Astrocyte (in vitro differentiated cells and primary cell): ENCODE results near the gene FUCA1. TPM values are rescaled to one million over a fixed set of nuclear protein-coding genes. Genes with fewer than 3 reads are reported as not detected.

Experiments used
- DNase-seq: peaks from one replicate; pipeline ENCODE4 v3.0.0-alpha.2; 2010; ENCODE audit warnings: low read depth
- FAIRE-seq: peaks from 2 replicates; lab custom pipeline; 2011; peaks lifted over from hg19 to GRCh38; lab: Jason Lieb, UNC
- H2AFZ ChIP-seq: 2 replicates; pipeline ENCODE4 v1.6.0; 2012; ENCODE audit warnings: low read depth, low read length, inconsistent platforms
- H3K27ac ChIP-seq: 2 replicates; pipeline ENCODE4 v1.5.1; 2011; ENCODE audit warnings: low read depth, low read length, inconsistent platforms
- H3K27me3 ChIP-seq: 2 replicates; pipeline ENCODE4 v1.6.0; 2011; ENCODE audit warnings: low read length, inconsistent platforms; ENCODE audit not compliant: insufficient read depth
- H3K36me3 ChIP-seq: 2 replicates; pipeline ENCODE4 v1.5.1; 2011; ENCODE audit warnings: low read length, inconsistent platforms; ENCODE audit not compliant: insufficient read depth
- H3K4me1 ChIP-seq: 2 replicates; pipeline ENCODE4 v1.5.1; 2011; ENCODE audit warnings: low read length, inconsistent platforms; ENCODE audit not compliant: insufficient read depth
- H3K4me2 ChIP-seq: 2 replicates; pipeline ENCODE4 v1.6.0; 2012; ENCODE audit warnings: low read length, inconsistent platforms
- H3K4me3 ChIP-seq: 2 replicates; pipeline ENCODE4 v1.5.1; 2011; ENCODE audit warnings: low read depth, mild to moderate bottlenecking, low read length, inconsistent platforms; ENCODE audit not compliant: insufficient read depth
- H3K79me2 ChIP-seq: 2 replicates; pipeline ENCODE4 v1.6.0; 2012; ENCODE audit warnings: mild to moderate bottlenecking, low read length, inconsistent platforms; ENCODE audit not compliant: insufficient read depth
- H3K9ac ChIP-seq: 2 replicates; pipeline ENCODE4 v1.6.0; 2012; ENCODE audit warnings: mild to moderate bottlenecking, low read length, inconsistent platforms
- H3K9me3 ChIP-seq: 2 replicates; pipeline ENCODE4 v1.5.1; 2012; ENCODE audit warnings: low read depth, mild to moderate bottlenecking, low read length, inconsistent platforms; ENCODE audit not compliant: insufficient read depth
- H4K20me1 ChIP-seq: 2 replicates; pipeline ENCODE4 v1.6.0; 2012; ENCODE audit warnings: low read length, inconsistent platforms; ENCODE audit not compliant: insufficient read depth
- H3K27ac Mint-ChIP-seq: one replicate; pipeline ENCODE4 v1.8.0; 2021; ENCODE audit warnings: mild to moderate bottlenecking, mixed read lengths; ENCODE audit not compliant: unreplicated experiment
- H3K27me3 Mint-ChIP-seq: one replicate; pipeline ENCODE4 v1.8.0; 2021; ENCODE audit warnings: low read depth, mixed read lengths; ENCODE audit not compliant: unreplicated experiment
- H3K36me3 Mint-ChIP-seq: one replicate; pipeline ENCODE4 v1.8.0; 2021; ENCODE audit warnings: low read depth, mixed read lengths; ENCODE audit not compliant: unreplicated experiment
- H3K4me1 Mint-ChIP-seq: one replicate; pipeline ENCODE4 v1.8.0; 2021; ENCODE audit warnings: low read depth, mixed read lengths; ENCODE audit not compliant: unreplicated experiment
- H3K4me3 Mint-ChIP-seq: one replicate; pipeline ENCODE4 v1.8.0; 2021; ENCODE audit warnings: mild to moderate bottlenecking, moderate library complexity, mixed read lengths; ENCODE audit not compliant: unreplicated experiment
- H3K9me3 Mint-ChIP-seq: one replicate; pipeline ENCODE4 v1.8.0; 2021; ENCODE audit warnings: mild to moderate bottlenecking, mixed read lengths; ENCODE audit not compliant: unreplicated experiment
- EZH2 ChIP-seq: IDR thresholded peaks from 2 replicates; pipeline ENCODE4 v1.6.1; 2012; ENCODE audit warnings: mild to moderate bottlenecking, low read length, inconsistent platforms; ENCODE audit not compliant: insufficient read depth
- total RNA-seq: library from RNA; stranded (reverse); gene quantifications from 2 replicates; pipeline ENCODE4 v1.2.1, GENCODE V29; 2021
- TF ChIP-seq, protein P1 (sequence below): IDR thresholded peaks from 2 replicates; pipeline ENCODE4 v1.5.1; 2011; ENCODE audit warnings: low read depth, mild to moderate bottlenecking, inconsistent platforms, low read length, moderate library complexity; ENCODE audit not compliant: insufficient read depth

Gene FUCA1
- total RNA-seq, 1 donor from 2014 or later: 10.4 TPM

- DNase-seq (no peak), FAIRE-seq (no peak)
- H3K36me3 ChIP-seq: no peaks in the 10 kb centered on the region
- peaks cover 30% of the 10 kb centered on the region for H3K27me3 Mint-ChIP-seq
- no peak overlapping the region for H3K9ac ChIP-seq
- no peak overlapping the region for H3K4me2 ChIP-seq
- H3K79me2 ChIP-seq: no peaks in the 10 kb centered on the region
- H3K4me1 ChIP-seq: no peaks in the 10 kb centered on the region
- no peaks in the 10 kb centered on the region for H4K20me1 ChIP-seq
- H3K27me3 ChIP-seq: peaks cover 10% of the 10 kb centered on the region
- H3K9me3 ChIP-seq: peaks cover 9% of the 10 kb centered on the region
- peak overlapping the region; percentile 69 for H3K27ac Mint-ChIP-seq
- no peaks in the 10 kb centered on the region for H3K9me3 Mint-ChIP-seq
- H3K36me3 Mint-ChIP-seq: no peaks in the 10 kb centered on the region
- H3K4me3 Mint-ChIP-seq: no peak overlapping the region
- TF ChIP-seq, protein P1, sequence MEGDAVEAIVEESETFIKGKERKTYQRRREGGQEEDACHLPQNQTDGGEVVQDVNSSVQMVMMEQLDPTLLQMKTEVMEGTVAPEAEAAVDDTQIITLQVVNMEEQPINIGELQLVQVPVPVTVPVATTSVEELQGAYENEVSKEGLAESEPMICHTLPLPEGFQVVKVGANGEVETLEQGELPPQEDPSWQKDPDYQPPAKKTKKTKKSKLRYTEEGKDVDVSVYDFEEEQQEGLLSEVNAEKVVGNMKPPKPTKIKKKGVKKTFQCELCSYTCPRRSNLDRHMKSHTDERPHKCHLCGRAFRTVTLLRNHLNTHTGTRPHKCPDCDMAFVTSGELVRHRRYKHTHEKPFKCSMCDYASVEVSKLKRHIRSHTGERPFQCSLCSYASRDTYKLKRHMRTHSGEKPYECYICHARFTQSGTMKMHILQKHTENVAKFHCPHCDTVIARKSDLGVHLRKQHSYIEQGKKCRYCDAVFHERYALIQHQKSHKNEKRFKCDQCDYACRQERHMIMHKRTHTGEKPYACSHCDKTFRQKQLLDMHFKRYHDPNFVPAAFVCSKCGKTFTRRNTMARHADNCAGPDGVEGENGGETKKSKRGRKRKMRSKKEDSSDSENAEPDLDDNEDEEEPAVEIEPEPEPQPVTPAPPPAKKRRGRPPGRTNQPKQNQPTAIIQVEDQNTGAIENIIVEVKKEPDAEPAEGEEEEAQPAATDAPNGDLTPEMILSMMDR: no peak
- TF ChIP-seq EZH2: no peak
- no peak overlapping the region for H3K4me3 ChIP-seq
- H2AFZ ChIP-seq: no peak overlapping the region
- no peaks in the 10 kb centered on the region for H3K4me1 Mint-ChIP-seq
- no peak overlapping the region for H3K27ac ChIP-seq
These were observed 41.3 kb upstream of the FUCA1 start for GRCh38 chr1:23909412-23909811.

DNA sequence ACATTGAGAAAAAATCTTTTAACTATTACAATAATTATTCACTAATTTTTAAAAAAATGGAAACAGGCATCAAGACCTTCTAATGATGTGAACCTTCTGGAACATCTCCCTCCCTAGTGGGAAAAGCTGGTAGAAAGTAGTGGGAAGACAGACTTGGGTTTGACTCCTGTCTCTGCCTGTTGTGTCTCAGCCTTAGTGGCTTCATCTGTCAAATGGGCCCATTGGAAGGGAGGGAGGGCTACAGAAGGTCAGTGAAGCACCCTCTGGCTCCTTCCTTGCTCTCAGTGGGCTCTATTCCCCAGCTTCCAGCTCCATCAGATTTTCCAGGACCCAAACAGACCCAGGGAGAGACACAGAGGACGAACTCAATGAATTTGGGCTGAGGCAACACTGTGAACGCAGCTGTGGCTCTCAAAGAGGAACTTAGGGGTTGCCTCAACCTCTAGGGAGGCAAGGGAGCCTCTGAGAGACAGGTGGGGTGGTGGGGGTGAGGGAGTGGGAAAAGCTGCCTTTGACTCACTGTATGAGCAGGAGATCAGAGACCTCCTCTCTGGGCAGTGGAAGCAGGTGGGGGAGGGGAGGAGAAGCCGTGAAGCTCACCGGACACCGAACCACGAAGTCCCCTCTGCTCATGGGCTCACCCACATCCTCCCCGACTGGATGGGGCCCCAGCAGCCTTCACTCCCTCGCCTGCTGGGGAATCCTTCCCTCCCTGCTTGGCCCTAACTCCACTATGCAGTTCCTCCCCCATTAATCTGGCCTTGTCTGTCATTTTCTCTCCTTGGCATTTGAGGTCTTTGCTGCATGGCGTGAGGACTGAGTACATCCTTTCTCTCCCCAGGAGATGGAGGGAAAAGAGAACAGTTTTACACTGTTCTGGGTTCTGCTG is 40.6 kb upstream of the FUCA1 start:
- peaks cover 36% of the 10 kb centered on the region for H3K27me3 Mint-ChIP-seq
- H3K27me3 ChIP-seq: peaks cover 17% of the 10 kb centered on the region
- no peak overlapping the region for H3K4me3 ChIP-seq
- H3K9ac ChIP-seq: no peak overlapping the region
- no peaks in the 10 kb centered on the region for H4K20me1 ChIP-seq
- no peaks in the 10 kb centered on the region for H3K9me3 Mint-ChIP-seq
- no peaks in the 10 kb centered on the region for H3K79me2 ChIP-seq
- FAIRE-seq (no peak), DNase-seq (no peak)
- H2AFZ ChIP-seq: no peak overlapping the region
- H3K4me1 ChIP-seq: no peaks in the 10 kb centered on the region
- TF ChIP-seq, protein P1: no peak
- no peak for TF ChIP-seq EZH2
- no peak overlapping the region for H3K4me3 Mint-ChIP-seq
- peaks cover under 1% of the 10 kb centered on the region for H3K36me3 Mint-ChIP-seq
- H3K27ac Mint-ChIP-seq: peak overlapping the region; percentile 69
- peaks cover 9% of the 10 kb centered on the region for H3K9me3 ChIP-seq
- H3K4me2 ChIP-seq: no peak overlapping the region
- no peak overlapping the region for H3K27ac ChIP-seq
- no peaks in the 10 kb centered on the region for H3K36me3 ChIP-seq
- no peaks in the 10 kb centered on the region for H3K4me1 Mint-ChIP-seq

GRCh38 chr1:23906731-23907130 is 38.6 kb upstream of the FUCA1 start:
- Mint-ChIP-seq H3K4me3 (no peak overlapping the region), H3K36me3 (peaks cover 3% of the 10 kb centered on the region), H3K27ac (no peak overlapping the region), H3K4me1 (no peaks in the 10 kb centered on the region), H3K27me3 (peaks cover 45% of the 10 kb centered on the region), H3K9me3 (no peaks in the 10 kb centered on the region)
- Histone ChIP-seq H3K27ac (no peak overlapping the region), H2AFZ (no peak overlapping the region), H3K79me2 (no peaks in the 10 kb centered on the region), H3K27me3 (peaks cover 28% of the 10 kb centered on the region), H3K9ac (no peak overlapping the region), H3K9me3 (peaks cover 9% of the 10 kb centered on the region), H3K4me2 (no peak overlapping the region), H3K4me3 (no peak overlapping the region), H3K4me1 (no peaks in the 10 kb centered on the region), H4K20me1 (no peaks in the 10 kb centered on the region), H3K36me3 (no peaks in the 10 kb centered on the region)
- TF ChIP-seq, protein P1: no peak
- TF ChIP-seq EZH2: no peak
- FAIRE-seq: no peak
- no peak for DNase-seq
